Measurements from ENCODE around the gene KCTD10.

Gene KCTD10

DNA sequence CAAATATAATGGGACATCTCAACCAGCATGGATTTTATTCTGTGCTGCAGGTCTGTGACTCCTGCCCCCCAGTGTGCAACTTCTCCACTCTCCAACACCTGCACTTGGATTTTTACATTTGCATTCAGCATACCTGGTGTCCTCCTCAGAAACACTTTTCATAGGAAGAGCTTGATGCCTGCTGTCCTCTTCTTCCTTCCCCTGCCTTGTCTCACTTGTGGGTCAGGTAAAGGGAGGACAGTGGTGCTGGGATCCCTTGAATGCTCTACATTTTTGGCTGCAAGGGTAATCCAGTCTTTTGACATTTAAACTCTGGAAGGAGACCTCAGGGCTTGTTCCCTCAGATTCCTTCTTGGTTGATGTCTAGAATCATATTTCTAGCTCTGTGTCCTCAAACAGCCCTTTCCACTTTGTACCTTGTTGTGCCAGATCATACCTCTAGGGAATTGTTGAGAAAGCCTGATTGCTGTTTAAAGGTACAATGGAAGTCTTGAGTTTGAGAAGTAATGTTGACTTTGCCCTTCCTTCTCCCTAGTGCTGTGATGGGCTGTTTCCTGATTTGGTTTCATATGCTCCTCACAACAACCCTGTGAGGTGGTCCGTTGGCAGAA lies 13.0 kb upstream of the KCTD10 start:
- no peak for DNase-seq
- Histone ChIP-seq H3K4me3 (no peak overlapping the region), H3K27ac (no peak overlapping the region), H3K4me1 (no peaks in the 10 kb centered on the region), H3K27me3 (no peaks in the 10 kb centered on the region), H3K9me3 (no peaks in the 10 kb centered on the region), H3K36me3 (peaks cover 96 to 100% (median 96%) of the 10 kb centered on the region in 3 donors)
- intact Hi-C loops (cut with DNase I; ENCODE audit: low total_unique reads): no loop called here
- TF ChIP-seq, protein P1, sequence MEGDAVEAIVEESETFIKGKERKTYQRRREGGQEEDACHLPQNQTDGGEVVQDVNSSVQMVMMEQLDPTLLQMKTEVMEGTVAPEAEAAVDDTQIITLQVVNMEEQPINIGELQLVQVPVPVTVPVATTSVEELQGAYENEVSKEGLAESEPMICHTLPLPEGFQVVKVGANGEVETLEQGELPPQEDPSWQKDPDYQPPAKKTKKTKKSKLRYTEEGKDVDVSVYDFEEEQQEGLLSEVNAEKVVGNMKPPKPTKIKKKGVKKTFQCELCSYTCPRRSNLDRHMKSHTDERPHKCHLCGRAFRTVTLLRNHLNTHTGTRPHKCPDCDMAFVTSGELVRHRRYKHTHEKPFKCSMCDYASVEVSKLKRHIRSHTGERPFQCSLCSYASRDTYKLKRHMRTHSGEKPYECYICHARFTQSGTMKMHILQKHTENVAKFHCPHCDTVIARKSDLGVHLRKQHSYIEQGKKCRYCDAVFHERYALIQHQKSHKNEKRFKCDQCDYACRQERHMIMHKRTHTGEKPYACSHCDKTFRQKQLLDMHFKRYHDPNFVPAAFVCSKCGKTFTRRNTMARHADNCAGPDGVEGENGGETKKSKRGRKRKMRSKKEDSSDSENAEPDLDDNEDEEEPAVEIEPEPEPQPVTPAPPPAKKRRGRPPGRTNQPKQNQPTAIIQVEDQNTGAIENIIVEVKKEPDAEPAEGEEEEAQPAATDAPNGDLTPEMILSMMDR (IDR thresholded peaks at IDR 0.05): no peak

DNA sequence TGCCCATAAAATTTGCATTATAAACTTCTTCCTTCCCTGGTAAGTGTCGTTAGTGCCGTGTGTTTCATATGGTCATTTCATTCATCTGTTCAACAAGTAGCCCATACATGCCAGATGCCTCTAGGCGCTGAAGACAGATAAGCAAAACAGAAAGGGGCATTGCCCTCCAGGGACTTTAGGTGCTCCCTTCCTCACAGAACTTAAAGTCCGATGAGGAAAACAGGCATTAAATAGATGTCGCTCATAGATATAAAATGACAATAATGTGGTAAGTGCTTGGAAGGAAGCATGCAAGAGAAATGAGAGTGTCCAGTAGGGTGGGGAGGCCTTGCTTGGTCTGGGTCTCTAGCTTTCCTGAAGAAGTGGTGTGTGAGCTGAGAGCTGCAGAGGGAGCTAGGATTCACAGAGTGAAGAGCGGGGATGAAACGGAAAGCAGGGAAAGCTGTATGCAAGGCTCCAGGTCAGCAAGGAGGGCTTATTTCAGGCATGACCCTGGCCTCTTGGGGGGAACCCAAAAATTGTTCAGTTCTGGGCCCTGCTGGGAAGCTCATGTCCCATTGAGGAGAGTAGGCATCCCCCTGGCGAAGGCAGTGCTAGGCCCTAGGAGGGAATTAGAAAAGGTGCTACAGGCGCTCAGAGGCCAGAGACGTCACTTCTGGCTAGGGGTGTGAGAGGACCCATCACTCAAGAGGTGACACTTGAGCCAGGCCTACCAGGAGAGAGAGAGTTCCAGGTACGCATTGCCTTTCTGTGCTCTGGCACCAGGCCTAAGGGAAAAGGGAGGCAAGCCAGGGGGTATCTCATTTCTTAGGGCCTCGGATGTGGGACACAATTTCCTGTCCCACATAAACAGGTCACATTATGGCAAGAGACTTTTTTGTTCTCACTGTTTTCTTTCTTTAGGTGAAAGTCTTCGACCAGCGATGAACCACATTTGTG lies 12.2 kb upstream of the KCTD10 start:
- no peaks in the 10 kb centered on the region for H3K27me3 ChIP-seq
- intact Hi-C loops (cut with DNase I; ENCODE audit: low total_unique reads): no loop called here
- no peak overlapping the region for H3K27ac ChIP-seq
- H3K36me3 ChIP-seq: peaks cover 96 to 100% (median 96%) of the 10 kb centered on the region in 3 donors
- TF ChIP-seq, protein P1 (IDR thresholded peaks at IDR 0.05): no peak
- no peaks in the 10 kb centered on the region for H3K4me1 ChIP-seq
- H3K4me3 ChIP-seq: no peak overlapping the region
- no peak for DNase-seq
- H3K9me3 ChIP-seq: no peaks in the 10 kb centered on the region

DNA sequence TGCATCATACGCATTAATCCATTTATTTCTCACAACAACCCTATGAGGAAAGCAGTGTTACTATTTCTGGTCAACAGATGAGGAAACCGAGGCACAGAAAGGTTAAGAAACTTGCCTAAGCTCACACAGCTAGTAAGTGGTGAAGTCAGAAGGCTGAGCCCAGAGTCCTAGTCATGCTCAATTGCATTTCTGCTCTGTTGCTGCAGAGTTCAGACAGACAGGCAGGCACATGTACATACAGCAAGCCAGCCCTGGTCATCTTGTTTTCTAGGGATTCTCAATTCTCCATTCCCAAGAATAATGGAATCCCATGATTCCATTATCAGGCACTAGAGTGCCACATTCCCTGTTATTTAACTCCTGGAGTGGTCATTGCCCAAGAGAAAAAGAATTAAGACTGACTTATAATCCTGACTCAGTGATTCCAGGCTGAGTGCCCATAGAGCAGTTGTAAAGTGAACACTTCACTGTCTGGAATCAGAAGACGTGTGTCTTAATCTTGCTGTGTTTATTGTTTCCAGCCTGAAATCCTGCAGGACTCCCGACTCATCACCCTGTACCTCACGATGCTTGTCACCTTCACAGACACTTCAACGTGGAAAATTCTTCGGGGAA lies 11.1 kb upstream of the KCTD10 start:
- H3K4me3 ChIP-seq: no peak overlapping the region
- TF ChIP-seq, protein P1 (IDR thresholded peaks at IDR 0.05): no peak
- intact Hi-C loops (cut with DNase I; ENCODE audit: low total_unique reads): no loop called here
- DNase-seq: no peak
- peaks cover 96 to 100% (median 99%) of the 10 kb centered on the region in 3 donors for H3K36me3 ChIP-seq
- no peaks in the 10 kb centered on the region for H3K9me3 ChIP-seq
- no peak overlapping the region for H3K27ac ChIP-seq
- no peaks in the 10 kb centered on the region for H3K27me3 ChIP-seq
- H3K4me1 ChIP-seq: no peaks in the 10 kb centered on the region

DNA sequence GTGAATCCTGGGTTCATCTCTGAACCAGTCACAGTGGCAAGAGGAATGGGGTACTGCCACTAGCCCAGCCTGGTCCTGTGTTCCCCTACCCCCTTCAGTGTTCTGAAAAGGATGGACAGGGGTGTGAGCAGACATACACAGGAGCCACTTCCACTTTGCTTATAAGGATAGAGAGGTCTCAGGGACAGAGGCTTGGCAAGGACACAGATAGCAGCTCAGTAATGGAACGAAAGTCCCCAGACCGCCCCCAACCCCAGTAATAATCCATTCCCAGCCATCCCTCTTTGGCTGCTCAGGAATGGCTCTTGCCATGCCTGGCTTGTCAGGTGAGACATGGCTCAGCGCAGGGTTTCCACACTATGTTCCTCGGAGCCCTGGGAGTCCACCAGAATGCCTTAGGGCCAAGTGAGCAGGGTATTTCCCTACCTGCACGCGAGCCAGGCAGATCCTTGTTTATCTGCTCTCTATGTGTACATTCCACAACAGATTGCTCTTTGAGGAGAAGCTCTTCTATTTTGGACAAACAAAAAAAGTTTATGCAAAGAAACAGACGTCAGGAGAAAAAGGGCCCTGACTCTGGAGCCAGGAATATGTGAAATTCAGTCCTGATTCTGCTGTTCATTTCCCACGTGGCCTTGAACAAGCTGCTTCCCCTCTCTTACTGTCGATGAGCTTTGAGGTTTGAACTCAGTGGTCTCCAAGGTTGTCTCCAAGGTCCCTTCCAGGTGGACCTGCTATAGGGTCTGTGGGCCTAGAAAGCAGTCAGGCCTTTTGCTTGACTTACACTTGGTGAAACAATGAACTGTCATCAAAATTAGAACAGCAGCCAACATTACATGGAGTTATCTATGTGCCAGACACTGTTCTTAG lies 10.3 kb upstream of the KCTD10 start:
- TF ChIP-seq, protein P1 (IDR thresholded peaks at IDR 0.05): no peak
- H3K27me3 ChIP-seq: no peaks in the 10 kb centered on the region
- no peak overlapping the region for H3K27ac ChIP-seq
- H3K36me3 ChIP-seq: peaks cover 92 to 98% (median 93%) of the 10 kb centered on the region in 3 donors
- no peaks in the 10 kb centered on the region for H3K9me3 ChIP-seq
- intact Hi-C loops (cut with DNase I; ENCODE audit: low total_unique reads): no loop called here
- no peak for DNase-seq
- H3K4me3 ChIP-seq: no peak overlapping the region
- no peaks in the 10 kb centered on the region for H3K4me1 ChIP-seq

DNA sequence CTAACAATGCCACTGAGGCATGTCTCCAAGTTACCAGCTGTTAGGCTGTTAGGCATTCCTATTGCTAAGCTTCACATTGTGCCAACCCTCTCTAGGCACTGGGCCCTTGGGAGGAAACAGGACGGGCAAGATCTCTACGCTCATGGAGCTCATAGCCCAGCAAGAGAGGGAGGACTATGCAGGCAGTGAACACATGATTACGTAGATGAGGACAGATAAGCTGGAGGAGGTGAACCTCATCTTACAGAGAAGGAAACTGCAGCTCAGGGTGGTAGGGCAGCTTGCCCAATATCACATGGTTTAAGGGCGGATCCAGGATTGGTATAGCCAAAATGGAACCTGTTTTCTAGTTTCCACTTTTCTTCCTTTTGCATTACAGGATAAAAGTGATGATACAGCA lies 8.1 kb upstream of the KCTD10 start:
- H3K4me1 ChIP-seq: no peaks in the 10 kb centered on the region
- intact Hi-C loops (cut with DNase I; ENCODE audit: low total_unique reads): no loop called here
- DNase-seq: no peak
- TF ChIP-seq, protein P1 (IDR thresholded peaks at IDR 0.05): no peak
- H3K4me3 ChIP-seq: no peak overlapping the region
- H3K9me3 ChIP-seq: no peaks in the 10 kb centered on the region
- no peaks in the 10 kb centered on the region for H3K27me3 ChIP-seq
- no peak overlapping the region for H3K27ac ChIP-seq
- H3K36me3 ChIP-seq: peaks cover 71 to 82% (median 74%) of the 10 kb centered on the region in 3 donors

Data from tibial artery (tissue), 4 donors.